Natural killer cell (primary cell): ENCODE results near the gene MAP2K6. TPM values are rescaled to one million over a fixed set of nuclear protein-coding genes. Genes with fewer than 3 reads are reported as not detected.

Experiments
- ATAC-seq, 3 donors: fragments of 150-1000 bp in 2 of 3; fragments of 200-7000 bp in 1 of 3; cut with Tn5 transposase; 1 replicate in 1 of 3; 2 replicates in 2 of 3; pipeline ENCODE4 v1.10.0; 2021; ENCODE audit warnings: mild to moderate bottlenecking in 2 of 3, moderate library complexity in 2 of 3
- DNase-seq, 2 donors: peaks; one replicate each; pipeline versions ENCODE4 v3.0.0 to v3.0.0-alpha.2; 2013 to 2021; ENCODE audit warnings: mixed read lengths in 1 of 2
- H3K27ac ChIP-seq: one replicate; pipeline ENCODE4 v1.5.1; 2013; ENCODE audit warnings: mild to moderate bottlenecking, low read length
- H3K27me3 ChIP-seq: one replicate; pipeline ENCODE4 v1.6.1; 2013; ENCODE audit warnings: low read length; ENCODE audit not compliant: control insufficient read depth, insufficient read depth
- H3K36me3 ChIP-seq: one replicate; pipeline ENCODE4 v1.6.1; 2013; ENCODE audit warnings: low read length; ENCODE audit not compliant: control insufficient read depth, insufficient read depth
- H3K4me1 ChIP-seq: one replicate; pipeline ENCODE4 v1.6.1; 2013; ENCODE audit warnings: low read length; ENCODE audit not compliant: control insufficient read depth, insufficient read depth
- H3K4me3 ChIP-seq: one replicate; pipeline ENCODE4 v1.5.1; 2013; ENCODE audit warnings: low read length
- H3K9me3 ChIP-seq: one replicate; pipeline ENCODE4 v1.6.1; 2013; ENCODE audit warnings: low read length; ENCODE audit not compliant: control insufficient read depth, insufficient read depth
- H3K27ac Mint-ChIP-seq, 2 donors: one replicate each; pipeline ENCODE4 v1.8.0; 2022; ENCODE audit warnings: mild to moderate bottlenecking in 2 of 2, mixed read lengths in 2 of 2, moderate library complexity in 1 of 2
- H3K27me3 Mint-ChIP-seq, 2 donors: one replicate each; pipeline ENCODE4 v1.8.0; 2022; ENCODE audit warnings: low read depth in 2 of 2, mixed read lengths in 2 of 2
- H3K36me3 Mint-ChIP-seq: one replicate; pipeline ENCODE4 v1.8.0; 2022; ENCODE audit warnings: mixed read lengths
- H3K4me1 Mint-ChIP-seq, 2 donors: one replicate each; pipeline ENCODE4 v1.8.0; 2022; ENCODE audit warnings: mixed read lengths in 2 of 2
- H3K4me3 Mint-ChIP-seq: one replicate; pipeline ENCODE4 v1.8.0; 2022; ENCODE audit warnings: mild to moderate bottlenecking, moderate library complexity, mixed read lengths
- H3K9me3 Mint-ChIP-seq, 2 donors: one replicate each; pipeline ENCODE4 v1.8.0; 2022; ENCODE audit warnings: mixed read lengths in 2 of 2
- CTCF ChIP-seq: fragments of 200-600 bp; IDR thresholded peaks from one replicate; pipeline ENCODE4 v1.8.0; 2022; ENCODE audit warnings: antibody characterized with exemption
- WGBS: methylation state at CpG from one replicate; pipeline ENCODE4 v1.1.7; 2013; ENCODE audit warnings: missing lambda C conversion rate; ENCODE audit not compliant: insufficient coverage; 5-methylcytosine and 5-hydroxymethylcytosine counted together
- intact Hi-C: fragments of 100-400 bp; cut with micrococcal nuclease; formaldehyde crosslinking; loops from one replicate; pipeline ENCODE4 v1.14.2; 2022
- total RNA-seq, 4 donors: library from RNA; stranded (reverse); fragments of 120-200 nt in 1 of 4; gene quantifications; one replicate each; pipeline versions ENCODE4 v1.2.3 to v1.2.4, GENCODE V29; 2013 to 2022

MAP2K6 gene
- total RNA-seq, 3 donors from 2014 or later (not counting 1 experiment from before 2014, with no cell fraction given): 11.8 to 16.9 (median 14.0) TPM

DNA sequence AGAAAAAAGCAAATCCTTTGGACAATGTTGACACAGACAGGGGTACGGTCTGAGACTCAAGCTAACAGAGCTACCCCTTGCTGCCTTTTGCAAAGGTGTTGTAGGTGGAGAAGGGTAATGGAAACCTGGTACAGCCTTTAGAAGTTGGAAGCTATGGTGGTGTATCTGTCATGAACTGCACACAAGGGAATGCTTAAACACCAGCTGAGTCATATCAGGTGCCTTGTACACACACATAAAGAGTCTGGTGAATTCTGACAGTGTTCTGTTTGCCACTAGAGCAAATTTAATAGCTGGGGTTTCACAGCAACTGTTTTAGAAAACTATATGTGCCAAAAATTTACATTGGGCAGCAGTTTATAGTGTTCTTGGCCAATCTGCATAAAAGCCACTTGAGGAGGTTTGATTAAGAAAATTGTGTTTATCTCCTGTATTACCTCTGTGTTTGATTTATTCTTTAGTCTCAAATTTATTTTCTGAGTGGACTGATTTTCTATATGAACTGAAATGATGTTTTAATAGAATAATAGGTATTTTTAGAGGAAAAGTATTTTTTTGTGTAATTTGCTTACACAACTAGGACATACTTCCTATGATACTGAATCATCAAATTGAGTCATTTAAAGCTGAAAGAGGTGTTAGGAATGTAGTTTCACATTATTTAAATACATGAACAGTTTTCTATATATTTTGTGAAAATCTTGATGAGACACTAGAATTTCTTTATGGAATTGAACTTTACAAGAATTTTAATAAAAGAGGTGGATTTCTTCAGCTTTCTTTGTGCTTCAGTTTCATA, 136.9 kb downstream of the MAP2K6 start:
- Histone ChIP-seq H3K9me3 (no peaks in the 10 kb centered on the region), H3K4me3 (no peak overlapping the region), H3K27me3 (no peaks in the 10 kb centered on the region), H3K27ac (no peak overlapping the region), H3K36me3 (no peaks in the 10 kb centered on the region), H3K4me1 (no peaks in the 10 kb centered on the region)
- Mint-ChIP-seq H3K9me3 (no peaks in the 10 kb centered on the region), H3K27me3 (no peaks in the 10 kb centered on the region), H3K27ac (no peak overlapping the region), H3K36me3 (no peaks in the 10 kb centered on the region), H3K4me3 (no peak overlapping the region), H3K4me1 (no peaks in the 10 kb centered on the region)
- intact Hi-C loops: no loop called here
- WGBS: 95% methylated on average over 1 of the region's 1 CpG
- DNase-seq: no peak
- no peak for TF ChIP-seq CTCF
- ATAC-seq: no peak

GRCh38 chr17:69552986-69553667, 138.6 kb downstream of the MAP2K6 start:
- Histone ChIP-seq H3K27me3 (no peaks in the 10 kb centered on the region), H3K4me1 (no peaks in the 10 kb centered on the region), H3K36me3 (no peaks in the 10 kb centered on the region), H3K4me3 (no peak overlapping the region), H3K27ac (no peak overlapping the region), H3K9me3 (no peaks in the 10 kb centered on the region)
- no peak for TF ChIP-seq CTCF
- ATAC-seq (no peak), DNase-seq (no peak)
- no peak overlapping the region for H3K27ac Mint-ChIP-seq
- H3K27me3 Mint-ChIP-seq: no peaks in the 10 kb centered on the region
- H3K4me3 Mint-ChIP-seq: no peak overlapping the region
- no peaks in the 10 kb centered on the region for H3K4me1 Mint-ChIP-seq
- no peaks in the 10 kb centered on the region for H3K36me3 Mint-ChIP-seq
- H3K9me3 Mint-ChIP-seq: no peaks in the 10 kb centered on the region
- intact Hi-C loops: no loop called here
- 52% methylated on average over 5 of the region's 5 CpGs for WGBS

- Histone ChIP-seq H3K36me3 (no peaks in the 10 kb centered on the region), H3K4me3 (no peak overlapping the region), H3K27ac (no peak overlapping the region), H3K9me3 (no peaks in the 10 kb centered on the region), H3K4me1 (no peaks in the 10 kb centered on the region), H3K27me3 (no peaks in the 10 kb centered on the region)
- no peak for DNase-seq
- intact Hi-C loops: no loop called here
- Mint-ChIP-seq H3K27me3 (no peaks in the 10 kb centered on the region), H3K27ac (no peak overlapping the region), H3K4me3 (no peak overlapping the region), H3K9me3 (no peaks in the 10 kb centered on the region), H3K4me1 (no peaks in the 10 kb centered on the region), H3K36me3 (no peaks in the 10 kb centered on the region)
- 100% methylated on average over 2 of the region's 2 CpGs for WGBS
- TF ChIP-seq CTCF: no peak
- no peak for ATAC-seq
Observed at GRCh38 chr17:69555056-69555455, 140.6 kb downstream of the MAP2K6 start.
